HG03066 (cell line): Measurements from ENCODE around the gene POMC.
"Not testable (repeated sequence)": the region's sequence is repeated elsewhere in the genome, so short reads cannot be mapped to it uniquely, and the experiment has no call there.

ENCODE experiments used
- ATAC-seq: cut with Tn5 transposase; IDR thresholded peaks from one replicate; pipeline ENCODE4 v1.9.1; 2021; ENCODE audit warnings: low read depth; ENCODE audit not compliant: unreplicated experiment

POMC gene

GRCh38 chr2:25168256-25169072, at the start of gene POMC:
POMC (minus strand) TSS chr2:25168580; CDS start chr2:25164772, 3,808 bp downstream.
- ATAC-seq, result no peak

GRCh38 chr2:25218100-25218499, 49.7 kb upstream of the POMC start:
- no peak for ATAC-seq

- ATAC-seq, result no peak
Measured at GRCh38 chr2:25215948-25216679, 47.7 kb upstream of the POMC start.

GRCh38 chr2:25215232-25215631, 46.9 kb upstream of the POMC start:
- no peak for ATAC-seq

GRCh38 chr2:25213229-25213628, 44.8 kb upstream of the POMC start:
- no peak for ATAC-seq

GRCh38 chr2:25210923-25211322, 42.5 kb upstream of the POMC start:
- not testable (repeated sequence) for ATAC-seq

GRCh38 chr2:25207078-25207545, 38.7 kb upstream of the POMC start:
- no peak for ATAC-seq

- no peak for ATAC-seq
Measured at GRCh38 chr2:25204190-25204838, 35.9 kb upstream of the POMC start.

GRCh38 chr2:25202275-25202674, 33.9 kb upstream of the POMC start:
- ATAC-seq, result no peak

- ATAC-seq, result no peak
Measured at GRCh38 chr2:25201794-25202193, 33.4 kb upstream of the POMC start.

- no peak for ATAC-seq
Measured at GRCh38 chr2:25201265-25201664, 32.9 kb upstream of the POMC start.

- ATAC-seq, result no peak
Measured at GRCh38 chr2:25198576-25198975, 30.2 kb upstream of the POMC start.

- no peak for ATAC-seq
Measured at GRCh38 chr2:25198209-25198525, 29.8 kb upstream of the POMC start.

- no peak for ATAC-seq
Measured at GRCh38 chr2:25197336-25198208, 29.2 kb upstream of the POMC start.

- ATAC-seq, result no peak
Measured at GRCh38 chr2:25194576-25195122, 26.3 kb upstream of the POMC start.

- no peak for ATAC-seq
Measured at GRCh38 chr2:25190536-25190935, 22.2 kb upstream of the POMC start.

- no peak for ATAC-seq
Measured at GRCh38 chr2:25188405-25188804, 20.0 kb upstream of the POMC start.

GRCh38 chr2:25187729-25188350, 19.5 kb upstream of the POMC start:
- ATAC-seq, result no peak

- no peak for ATAC-seq
Measured at GRCh38 chr2:25184254-25184653, 15.9 kb upstream of the POMC start.

- no peak for ATAC-seq
Measured at GRCh38 chr2:25178976-25179375, 10.6 kb upstream of the POMC start.
